ENCODE data around the gene PIK3R2.

The PIK3R2 gene

DNA sequence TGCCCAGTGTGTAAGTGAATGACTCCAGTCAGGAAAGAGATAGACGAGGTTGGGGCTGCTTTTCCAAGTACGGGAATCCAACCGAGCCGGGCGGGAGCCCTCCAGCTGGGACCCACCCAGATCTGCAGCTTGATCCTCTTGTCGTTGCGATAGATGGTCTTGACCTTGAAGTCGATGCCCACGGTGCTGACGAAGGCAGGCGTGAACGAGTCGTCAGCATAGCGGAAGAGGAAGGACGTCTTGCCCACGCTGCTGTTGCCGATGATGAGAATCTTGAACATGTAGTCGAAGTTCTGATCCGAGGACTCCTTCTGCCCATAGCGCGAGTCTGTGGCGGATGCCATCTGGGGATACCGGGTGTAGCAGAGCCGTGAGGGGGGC lies 49.4 kb downstream of the PIK3R2 start:
- Mint-ChIP-seq H3K36me3 (ENCODE audit: low read depth) (peaks cover 15% of the 10 kb centered on the region), H3K4me1 (peaks cover 26% of the 10 kb centered on the region), H3K27ac (no peak overlapping the region), H3K9me3 (no peaks in the 10 kb centered on the region), H3K4me3 (peak overlapping the region; percentile 87 to 91 (median 88)), H3K27me3 (ENCODE audit: low read depth) (peaks cover 7% of the 10 kb centered on the region)
- TF ChIP-seq, protein P1, sequence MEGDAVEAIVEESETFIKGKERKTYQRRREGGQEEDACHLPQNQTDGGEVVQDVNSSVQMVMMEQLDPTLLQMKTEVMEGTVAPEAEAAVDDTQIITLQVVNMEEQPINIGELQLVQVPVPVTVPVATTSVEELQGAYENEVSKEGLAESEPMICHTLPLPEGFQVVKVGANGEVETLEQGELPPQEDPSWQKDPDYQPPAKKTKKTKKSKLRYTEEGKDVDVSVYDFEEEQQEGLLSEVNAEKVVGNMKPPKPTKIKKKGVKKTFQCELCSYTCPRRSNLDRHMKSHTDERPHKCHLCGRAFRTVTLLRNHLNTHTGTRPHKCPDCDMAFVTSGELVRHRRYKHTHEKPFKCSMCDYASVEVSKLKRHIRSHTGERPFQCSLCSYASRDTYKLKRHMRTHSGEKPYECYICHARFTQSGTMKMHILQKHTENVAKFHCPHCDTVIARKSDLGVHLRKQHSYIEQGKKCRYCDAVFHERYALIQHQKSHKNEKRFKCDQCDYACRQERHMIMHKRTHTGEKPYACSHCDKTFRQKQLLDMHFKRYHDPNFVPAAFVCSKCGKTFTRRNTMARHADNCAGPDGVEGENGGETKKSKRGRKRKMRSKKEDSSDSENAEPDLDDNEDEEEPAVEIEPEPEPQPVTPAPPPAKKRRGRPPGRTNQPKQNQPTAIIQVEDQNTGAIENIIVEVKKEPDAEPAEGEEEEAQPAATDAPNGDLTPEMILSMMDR (IDR thresholded peaks at IDR 0.05; ENCODE audit: unreplicated experiment in 3 of 3): no peak

DNA sequence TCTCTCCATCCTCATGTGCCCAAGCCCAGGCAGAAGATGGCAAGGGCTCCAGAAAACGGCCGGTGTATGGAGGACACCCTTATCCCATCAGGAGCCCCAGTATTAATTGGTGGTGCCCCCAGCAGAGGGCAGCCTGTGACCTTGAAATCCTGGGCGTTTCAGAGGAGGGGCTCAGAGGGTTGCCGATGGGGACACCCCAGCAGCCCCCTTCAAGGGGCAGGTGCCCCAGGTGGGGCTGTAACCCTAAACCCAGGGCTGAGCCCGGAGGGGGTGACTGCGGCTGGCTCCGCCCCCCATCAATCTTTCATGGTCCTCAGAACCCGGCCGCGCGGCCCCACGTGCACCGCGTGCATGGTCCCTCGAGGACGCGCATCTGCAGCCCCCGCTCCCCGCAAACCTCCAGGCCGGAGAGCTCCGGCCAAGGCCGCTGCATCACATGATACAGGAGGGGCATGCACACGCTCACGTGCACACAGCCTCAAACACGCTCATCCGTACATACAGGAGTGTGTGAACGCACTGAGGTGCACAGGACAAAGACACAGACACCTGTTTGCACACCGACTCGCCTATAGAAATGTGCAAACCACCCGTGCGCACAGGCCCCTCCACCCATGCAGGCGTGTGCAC lies 49.9 kb downstream of the PIK3R2 start:
- Mint-ChIP-seq H3K27ac (peak overlapping the region in 1 of 3 experiments; percentile 47), H3K4me3 (peak overlapping the region; percentile 87 to 91 (median 88)), H3K36me3 (ENCODE audit: low read depth) (peaks cover 15% of the 10 kb centered on the region), H3K27me3 (ENCODE audit: low read depth) (peaks cover 7% of the 10 kb centered on the region), H3K4me1 (peaks cover 26% of the 10 kb centered on the region), H3K9me3 (no peaks in the 10 kb centered on the region)
- TF ChIP-seq, protein P1 (IDR thresholded peaks at IDR 0.05; ENCODE audit: unreplicated experiment in 3 of 3): peak; percentile 23 to 29 (median 25)

GRCh38 chr19:18203408-18203862 lies 50.5 kb downstream of the PIK3R2 start:
- Mint-ChIP-seq H3K9me3 (no peaks in the 10 kb centered on the region), H3K27me3 (ENCODE audit: low read depth) (peaks cover 7% of the 10 kb centered on the region), H3K36me3 (ENCODE audit: low read depth) (peaks cover 9% of the 10 kb centered on the region), H3K27ac (peak overlapping the region; percentile 33 to 47 (median 39)), H3K4me1 (peaks cover 26% of the 10 kb centered on the region), H3K4me3 (peak overlapping the region; percentile 87 to 91 (median 88))
- TF ChIP-seq, protein P1 (IDR thresholded peaks at IDR 0.05; ENCODE audit: unreplicated experiment in 3 of 3): no peak

GRCh38 chr19:18203863-18204393 lies 51.0 kb downstream of the PIK3R2 start, which contains the start of gene RAB3A:
TSS of gene RAB3A (minus strand) at chr19:18204042. CDS start at chr19:18202740, 1,302 bp downstream.
- Mint-ChIP-seq H3K4me1 (peaks cover 26% of the 10 kb centered on the region), H3K27me3 (ENCODE audit: low read depth) (peaks cover 7% of the 10 kb centered on the region), H3K4me3 (peak within 1 kb of the TSS; percentile 87 to 91 (median 88)), H3K27ac (peak within 1 kb of the TSS; percentile 90 to 98 (median 94)), H3K36me3 (ENCODE audit: low read depth) (peaks cover 5% of the 10 kb centered on the region), H3K9me3 (no peaks in the 10 kb centered on the region)
- TF ChIP-seq, protein P1 (IDR thresholded peaks at IDR 0.05; ENCODE audit: unreplicated experiment in 3 of 3): no peak

DNA sequence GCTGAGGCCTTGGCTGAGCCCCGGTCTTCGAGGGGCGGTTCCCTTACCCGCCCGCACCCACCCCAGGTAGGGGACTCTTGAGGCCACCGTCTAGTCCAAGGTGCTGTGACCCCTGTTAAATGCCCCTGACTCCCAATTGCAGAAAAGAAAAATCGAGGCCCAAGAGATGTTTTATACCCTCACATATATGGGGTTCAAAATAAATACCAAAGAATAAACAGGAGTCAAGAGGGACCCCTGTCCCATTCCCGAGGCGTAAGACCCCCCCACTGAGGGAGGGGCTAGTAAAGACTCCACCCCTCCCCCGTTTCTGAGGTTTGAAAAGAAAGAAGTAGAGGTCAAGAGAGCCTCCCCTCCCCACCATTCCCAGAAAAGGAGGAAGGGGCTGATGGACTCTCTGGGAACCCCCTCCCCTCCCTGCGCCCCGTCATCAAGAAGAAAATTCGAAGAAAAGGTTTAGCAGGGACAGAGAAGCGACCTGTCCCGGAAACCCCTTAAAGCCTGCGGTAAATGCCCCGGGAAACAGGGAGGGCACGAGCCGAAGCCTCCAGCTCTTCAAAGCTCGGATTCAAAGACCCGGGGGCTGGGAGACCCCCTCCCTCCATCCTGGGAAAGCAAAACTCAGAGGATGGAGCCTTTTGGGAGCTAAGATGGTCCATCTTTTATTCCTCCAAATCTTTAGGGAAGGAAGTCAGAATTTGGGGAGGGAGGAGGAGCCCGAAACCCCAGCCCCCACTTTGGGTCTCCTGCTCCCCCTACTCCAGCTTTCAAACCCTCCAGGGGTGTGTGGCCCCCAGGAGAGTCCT lies 51.6 kb downstream of the PIK3R2 start:
- H3K4me3 Mint-ChIP-seq: peak overlapping the region; percentile 87 to 91 (median 88)
- H3K27ac Mint-ChIP-seq: peak overlapping the region; percentile 90 to 98 (median 94)
- H3K9me3 Mint-ChIP-seq: no peaks in the 10 kb centered on the region
- H3K27me3 Mint-ChIP-seq (ENCODE audit: low read depth): peaks cover 7% of the 10 kb centered on the region
- peaks cover 26% of the 10 kb centered on the region for H3K4me1 Mint-ChIP-seq
- TF ChIP-seq, protein P1 (IDR thresholded peaks at IDR 0.05; ENCODE audit: unreplicated experiment in 3 of 3): no peak
- peaks cover 5% of the 10 kb centered on the region for H3K36me3 Mint-ChIP-seq (ENCODE audit: low read depth)
